Right lobe of liver (tissue), 6 donors: ENCODE measurements around the gene CTDSP2. TPM values are rescaled to one million over a fixed set of nuclear protein-coding genes. Genes with fewer than 3 reads are reported as not detected.
A peak's percentile ranks its signal among the peaks of the same experiment; 100 is the strongest.

ENCODE experiments used
- ATAC-seq, 4 donors: fragments of 200-7000 bp; cut with Tn5 transposase; one replicate each; pipeline ENCODE4 v1.9.1; 2020; ENCODE audit warnings: mild to moderate bottlenecking in 4 of 4, moderate library complexity in 4 of 4
- DNase-seq, 3 donors: peaks; one replicate each; pipeline ENCODE4 v3.0.0-alpha.2; 2020
- H3K27ac ChIP-seq, 3 donors: fragments of 200-600 bp; one replicate each; pipeline ENCODE4 v1.8.0; 2022
- H3K27me3 ChIP-seq, 2 donors: fragments of 200-600 bp; one replicate each; pipeline ENCODE4 v1.8.0; 2022
- H3K36me3 ChIP-seq, 4 donors: fragments of 200-600 bp; sonication (generic) in 1 of 4; one replicate each; pipeline versions ENCODE4 v1.5.1 to v1.8.0; 2017 to 2022; ENCODE audit warnings: control low read depth in 1 of 4
- H3K4me1 ChIP-seq, 4 donors: fragments of 200-600 bp; sonication (generic) in 1 of 4; one replicate each; pipeline versions ENCODE4 v1.5.1 to v1.8.0; 2017 to 2022; ENCODE audit warnings: control low read depth in 1 of 4
- H3K4me3 ChIP-seq, 3 donors: fragments of 200-600 bp; one replicate each; pipeline ENCODE4 v1.8.0; 2022
- H3K9me3 ChIP-seq, 4 donors: fragments of 200-600 bp; sonication (generic) in 1 of 4; one replicate each; pipeline versions ENCODE4 v1.5.1 to v1.8.0; 2017 to 2022; ENCODE audit warnings: control low read depth in 1 of 4
- CTCF ChIP-seq, 4 donors: fragments of 200-600 bp in 3 of 4; fragments of 450-650 bp in 1 of 4; IDR thresholded peaks; one replicate each; pipeline versions ENCODE4 v1.5.1 to v1.8.0; 2016 to 2022; ENCODE audit warnings: antibody characterized with exemption in 4 of 4, mild to moderate bottlenecking in 2 of 4
- POLR2A ChIP-seq: fragments of 450-650 bp; IDR thresholded peaks from one replicate; pipeline ENCODE4 v1.6.1; 2017; ENCODE audit warnings: antibody characterized with exemption, mild to moderate bottlenecking
- WGBS: methylation state at CpG from one replicate; pipeline ENCODE4 v1.1.6; 2018; ENCODE audit warnings: low coverage, low lambda C conversion rate; ENCODE audit not compliant: insufficient coverage; ENCODE audit errors: missing lambda C conversion rate; 5-methylcytosine and 5-hydroxymethylcytosine counted together
- intact Hi-C, 2 donors: fragments of 100-400 bp; cut with DNase I; formaldehyde crosslinking; loops; one replicate each; pipeline versions ENCODE4 v1.11.2 to v1.14.1; 2022
- total RNA-seq, 6 experiments: library from RNA; depleted of rRNA in 2 of 6; stranded (reverse); fragments of >200 nt in 2 of 6; fragmentation: NEBNext Ultra II Directional in 3 of 6; extraction: Animal tissue kit (Norgen Biotek cat#: 25700) in 3 of 6; gene quantifications; one replicate each; pipeline versions ENCODE4 v1.1.0 to v1.2.4, GENCODE V29; 2016 to 2023
- donor health status: DM: no; HTN: yes; CAD: no.
- donor health status: DM: no; HTN: no; CAD: no.
- donor health status: DM: no; HTN: no; CAD: no.
- donor health status: DM: no; HTN: yes; CAD: no.
- donor health status: DM: no; HTN: yes; CAD: no.

The CTDSP2 gene
- total RNA-seq, 6 experiments from 2014 or later: 39.3 to 84.2 (median 64.7) TPM

- Histone ChIP-seq H3K36me3 (no peaks in the 10 kb centered on the region), H3K4me1 (peaks cover 2 to 80% (median 52%) of the 10 kb centered on the region in 4 donors), H3K4me3 (no peak overlapping the region), H3K9me3 (no peaks in the 10 kb centered on the region), H3K27me3 (no peaks in the 10 kb centered on the region), H3K27ac (no peak overlapping the region)
- ATAC-seq: no peak
- TF ChIP-seq CTCF (IDR thresholded peaks at IDR 0.05) (no peak), POLR2A (no peak)
- 43% methylated on average over 4 of the region's 4 CpGs for WGBS
- DNase-seq: no peak
- intact Hi-C loops: no loop called here
Observed at GRCh38 chr12:57841445-57841844, 5.1 kb downstream of the CTDSP2 start.

- ATAC-seq (no peak), DNase-seq (no peak)
- Histone ChIP-seq H3K4me1 (peaks cover 2 to 87% (median 55%) of the 10 kb centered on the region in 4 donors), H3K4me3 (no peak overlapping the region), H3K9me3 (no peaks in the 10 kb centered on the region), H3K36me3 (no peaks in the 10 kb centered on the region), H3K27ac (no peak overlapping the region), H3K27me3 (no peaks in the 10 kb centered on the region)
- TF ChIP-seq CTCF (IDR thresholded peaks at IDR 0.05) (no peak), POLR2A (no peak)
- intact Hi-C loops: no loop called here
- 28% methylated on average over 3 of the region's 3 CpGs for WGBS
Observed at GRCh38 chr12:57840726-57841125, 5.8 kb downstream of the CTDSP2 start.

GRCh38 chr12:57839996-57840395 lies 6.5 kb downstream of the CTDSP2 start:
- TF ChIP-seq POLR2A (no peak), CTCF (IDR thresholded peaks at IDR 0.05) (no peak)
- Histone ChIP-seq H3K27me3 (no peaks in the 10 kb centered on the region), H3K27ac (peak overlapping the region in 1 of 3 donors; percentile 35), H3K4me3 (no peak overlapping the region), H3K36me3 (no peaks in the 10 kb centered on the region), H3K9me3 (no peaks in the 10 kb centered on the region), H3K4me1 (peaks cover 2 to 93% (median 60%) of the 10 kb centered on the region in 4 donors)
- ATAC-seq (no peak), DNase-seq (no peak)
- 0% methylated on average over 1 of the region's 5 CpGs for WGBS
- intact Hi-C loops: no loop called here

- 30% methylated on average over 7 of the region's 8 CpGs for WGBS
- no peak for DNase-seq
Observed at GRCh38 chr12:57838594-57839302, 7.8 kb downstream of the CTDSP2 start.

More at GRCh38 chr12:57838594-57839302, 7.8 kb downstream of the CTDSP2 start:
- peak in 3 of 4 donors; percentile 13 to 16 (median 16) for ATAC-seq
- H3K27ac ChIP-seq: peak overlapping the region in 2 of 3 donors; percentile 35 to 41
- TF ChIP-seq POLR2A: no peak
- no peak for TF ChIP-seq CTCF (IDR thresholded peaks at IDR 0.05)
- intact Hi-C loops: no loop called here
- H3K4me1 ChIP-seq: peaks cover 2 to 99% (median 63%) of the 10 kb centered on the region in 4 donors
- H3K4me3 ChIP-seq: no peak overlapping the region
- no peaks in the 10 kb centered on the region for H3K9me3 ChIP-seq
- no peaks in the 10 kb centered on the region for H3K36me3 ChIP-seq
- H3K27me3 ChIP-seq: no peaks in the 10 kb centered on the region
